Left renal cortex interstitium (tissue), 4 donors: Measurements from ENCODE around the gene ACACB. TPM values are rescaled to one million over a fixed set of nuclear protein-coding genes. Genes with fewer than 3 reads are reported as not detected.
"Not testable (repeated sequence)": the region's sequence is repeated elsewhere in the genome, so short reads cannot be mapped to it uniquely, and the experiment has no call there.

Source experiments
- DNase-seq, 4 donors: peaks; one replicate each; pipeline ENCODE4 v3.0.0-alpha.2; 2013; ENCODE audit warnings: low read depth in 4 of 4, low spot score in 2 of 4, missing footprints in 1 of 4
- polyA plus RNA-seq, 4 donors: library from polyadenylated mRNA; unstranded; fragments of 120-200 nt; gene quantifications; one replicate each; pipeline ENCODE4 v1.2.1, GENCODE V29; 2013; ENCODE audit not compliant: insufficient read length in 4 of 4

The ACACB gene
- polyA plus RNA-seq, 4 donors, result 14.4 to 28.9 (median 21.5) TPM

- no peak for DNase-seq
Observed at GRCh38 chr12:109170324-109170723, 53.9 kb downstream of the ACACB start.

- DNase-seq, result not testable (repeated sequence)
Observed at GRCh38 chr12:109172787-109173186, 56.4 kb downstream of the ACACB start.

DNA sequence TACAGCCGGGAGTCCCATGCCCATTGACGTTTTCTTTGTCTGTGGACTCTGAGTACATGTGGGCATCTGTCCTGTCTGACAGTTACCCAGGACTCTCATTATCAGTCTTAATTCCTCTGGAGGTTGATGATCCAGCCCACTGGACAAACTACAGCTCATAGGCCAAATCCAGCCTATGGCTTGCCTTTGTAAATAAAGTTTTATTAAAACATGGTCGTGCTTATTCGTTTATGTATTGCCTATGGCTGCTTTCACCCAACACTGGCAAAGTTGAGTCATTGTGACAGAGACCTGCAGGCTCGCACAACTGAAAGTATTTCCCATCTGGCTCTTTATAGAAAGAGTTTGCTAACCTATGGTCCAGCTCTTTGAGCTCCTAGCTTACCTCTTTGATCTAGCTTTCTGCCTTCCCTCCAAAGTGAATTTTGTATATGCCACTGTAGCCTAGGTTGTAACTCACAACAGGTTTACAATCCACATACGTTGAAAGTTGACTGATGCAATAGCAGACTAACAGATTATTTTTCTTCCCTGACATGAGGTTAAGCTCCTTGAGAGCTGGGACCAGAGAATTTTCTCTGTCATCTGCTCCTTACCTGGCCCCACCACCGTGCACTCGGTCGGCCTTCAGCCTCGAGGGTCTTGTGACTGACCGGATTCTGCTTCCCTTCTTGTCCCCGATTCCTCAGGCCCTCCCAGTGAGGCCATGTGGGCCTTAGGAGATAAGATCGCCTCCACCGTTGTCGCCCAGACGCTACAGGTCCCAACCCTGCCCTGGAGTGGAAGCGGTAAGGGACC lies 57.3 kb downstream of the ACACB start:
- DNase-seq, result no peak

DNA sequence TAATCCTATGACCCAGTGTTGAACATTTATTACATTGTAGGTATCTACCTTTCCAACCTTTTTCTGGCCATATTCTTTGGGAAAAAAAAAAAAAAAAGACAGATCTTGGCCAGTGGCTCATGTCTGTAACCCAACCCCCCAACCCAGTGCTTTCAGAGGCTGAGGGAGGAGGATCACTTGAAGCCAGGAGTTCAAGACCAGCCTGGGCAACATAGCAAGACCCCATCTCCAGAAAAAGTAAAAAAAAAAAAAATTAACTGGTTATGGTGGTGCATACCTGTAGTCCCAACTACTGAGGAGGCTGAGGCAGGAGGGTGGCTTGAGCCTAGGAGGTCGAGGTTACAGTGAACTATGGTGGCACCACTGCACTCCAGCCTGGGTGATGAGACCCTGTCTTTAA lies 58.1 kb downstream of the ACACB start:
- DNase-seq, result no peak

DNA sequence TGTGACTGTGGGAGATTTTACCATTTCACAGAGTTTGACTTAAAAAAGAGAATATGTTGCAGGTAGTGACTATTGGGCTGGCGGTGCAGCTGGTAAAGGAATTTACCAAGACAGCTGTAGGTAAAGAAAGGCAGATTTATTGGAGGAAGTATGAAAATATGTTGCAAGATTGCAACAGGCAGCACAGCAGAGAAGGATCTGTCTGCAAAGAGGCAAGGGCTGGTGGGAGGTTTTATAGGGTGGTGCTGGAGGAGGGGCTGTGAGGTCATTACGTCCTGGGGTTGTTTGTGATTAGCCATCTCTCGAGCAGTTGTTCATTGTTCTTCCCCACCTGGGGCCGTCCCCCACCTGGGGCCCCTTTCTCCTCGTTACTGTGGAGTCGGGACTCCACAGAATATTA lies 62.1 kb downstream of the ACACB start:
- DNase-seq, result no peak

GRCh38 chr12:109179927-109180326 lies 63.5 kb downstream of the ACACB start:
- DNase-seq, result no peak

DNA sequence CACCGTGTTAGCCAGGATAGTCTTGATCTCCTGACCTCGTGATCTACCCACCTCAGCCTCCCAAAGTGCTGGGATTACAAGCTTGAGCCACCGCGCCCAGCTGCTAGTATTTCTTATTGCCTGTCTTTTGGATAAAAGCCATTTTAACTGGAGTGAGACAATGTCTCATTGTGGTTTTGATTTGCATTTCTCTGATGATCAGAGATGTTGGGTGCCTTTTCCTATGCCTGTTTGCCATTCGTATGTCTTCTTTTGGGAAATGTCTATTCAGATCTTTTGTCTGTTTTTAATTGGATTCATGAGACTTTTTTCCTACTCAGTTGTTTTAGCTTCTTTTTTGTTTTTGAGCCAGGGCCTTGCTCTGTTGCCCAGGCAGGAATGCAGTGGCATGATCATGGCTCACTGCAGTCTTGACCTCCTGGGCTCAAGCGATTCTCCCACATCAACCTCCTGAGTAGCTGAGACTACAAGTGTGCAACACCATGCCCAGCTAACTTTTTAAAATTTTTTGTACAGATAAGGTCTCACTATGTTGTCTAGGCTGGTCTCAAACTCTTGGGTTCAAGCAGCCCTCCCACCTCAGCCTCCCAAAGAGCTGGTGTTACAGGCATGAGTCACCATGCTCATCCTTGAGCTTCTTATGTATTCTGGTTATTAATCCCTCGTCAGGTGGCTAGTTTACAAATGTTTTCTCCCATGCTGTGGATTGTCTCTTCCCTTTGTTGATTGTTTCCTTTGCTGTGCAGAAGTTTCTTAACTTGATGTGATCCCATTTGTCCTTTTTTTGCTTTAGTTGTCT lies 65.9 kb downstream of the ACACB start:
- DNase-seq, result no peak

GRCh38 chr12:109185441-109185840 lies 69.1 kb downstream of the ACACB start:
- no peak for DNase-seq

- no peak for DNase-seq
Observed at GRCh38 chr12:109186993-109187653, 70.7 kb downstream of the ACACB start.

DNA sequence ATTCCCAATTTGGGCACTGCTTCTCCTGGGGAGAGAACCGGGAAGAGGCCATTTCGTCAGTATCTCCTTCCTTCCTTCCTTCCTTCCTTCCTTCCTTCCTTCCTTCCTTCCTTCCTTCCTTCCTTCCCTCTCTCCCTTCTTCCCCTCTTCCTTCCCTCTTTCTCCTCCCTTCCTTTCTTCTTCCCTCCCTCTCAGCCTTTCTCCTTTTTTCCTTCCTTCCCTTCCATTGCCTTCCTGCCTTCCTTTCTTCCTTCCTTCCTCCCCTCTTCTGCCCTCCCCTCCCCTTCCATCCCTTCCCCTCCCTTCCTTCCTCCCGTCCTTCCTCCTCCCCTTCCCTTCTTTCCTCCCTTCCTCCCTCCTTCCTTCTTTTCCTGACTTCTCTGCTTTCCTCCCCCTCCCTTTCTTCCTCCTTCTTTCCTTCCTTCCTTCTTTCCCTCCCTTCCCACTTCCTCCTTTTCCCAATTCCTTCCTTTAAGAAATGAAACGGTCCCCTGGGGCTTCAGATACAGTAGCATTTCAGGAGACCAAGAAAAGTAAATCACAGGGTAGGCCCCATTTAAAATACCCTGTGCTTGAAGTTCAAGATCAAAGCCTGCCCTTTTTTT lies 71.8 kb downstream of the ACACB start:
- no peak for DNase-seq

DNA sequence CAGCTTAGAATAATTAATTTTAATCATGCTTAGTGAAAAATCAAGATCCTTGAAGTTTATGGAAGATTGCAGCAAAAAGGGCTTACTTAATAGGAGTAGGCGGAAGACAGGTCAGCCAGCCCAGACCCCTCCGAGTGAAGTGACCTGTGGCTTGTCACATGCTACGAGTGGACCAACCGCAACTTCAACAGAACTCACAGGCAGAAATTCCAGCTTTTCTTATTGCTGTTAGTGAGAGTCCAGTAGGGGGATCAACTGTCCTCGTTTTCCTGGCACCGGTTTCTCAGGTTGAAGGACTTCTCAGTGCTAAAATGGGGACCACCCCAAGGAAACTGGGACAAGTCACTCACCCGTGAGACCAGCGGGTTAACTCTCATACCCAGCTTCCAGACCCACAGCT lies 72.9 kb downstream of the ACACB start:
- no peak for DNase-seq

- no peak for DNase-seq
Observed at GRCh38 chr12:109191621-109192250, 75.3 kb downstream of the ACACB start.

- DNase-seq, result no peak
Observed at GRCh38 chr12:109192358-109192757, 76.0 kb downstream of the ACACB start.

DNA sequence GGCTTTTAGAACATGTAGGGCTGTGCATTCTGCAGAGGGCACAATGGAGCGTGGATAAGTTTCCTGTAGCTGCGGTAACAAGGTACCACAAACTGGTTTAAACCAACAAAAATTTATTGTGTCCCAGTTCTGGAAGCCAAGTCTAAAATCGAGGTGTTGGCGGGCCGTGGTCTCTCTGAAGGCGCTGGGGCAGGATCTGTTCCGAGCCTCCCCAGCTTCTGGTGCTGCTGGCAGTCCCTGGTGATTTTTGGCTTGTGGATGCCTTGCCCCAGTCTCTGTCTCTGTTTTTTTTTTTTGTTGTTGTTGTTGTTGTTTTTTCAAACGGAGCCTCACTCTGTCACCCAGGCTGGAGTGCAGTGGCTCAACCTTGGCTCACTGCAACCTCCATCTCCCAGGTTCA lies 77.5 kb downstream of the ACACB start:
- no peak for DNase-seq

DNA sequence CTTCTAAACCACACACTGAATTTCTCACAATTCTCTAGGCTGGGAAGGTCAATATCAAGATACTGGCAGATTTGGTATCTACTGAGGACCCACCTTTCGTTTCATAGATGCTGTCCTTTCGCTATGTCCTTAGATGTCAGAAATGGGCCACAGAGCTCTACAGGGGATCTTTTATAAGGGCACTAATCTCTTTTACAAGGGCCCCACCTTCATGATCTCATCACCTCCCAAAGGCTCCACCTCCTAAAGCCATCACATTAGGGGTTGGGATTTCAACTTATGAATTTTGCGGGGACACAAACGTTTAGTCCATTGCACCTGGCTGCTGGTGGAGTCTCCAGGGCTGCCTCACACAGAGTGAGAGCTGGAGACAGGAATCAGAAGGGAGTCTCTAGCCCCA lies 79.9 kb downstream of the ACACB start:
- no peak for DNase-seq

DNA sequence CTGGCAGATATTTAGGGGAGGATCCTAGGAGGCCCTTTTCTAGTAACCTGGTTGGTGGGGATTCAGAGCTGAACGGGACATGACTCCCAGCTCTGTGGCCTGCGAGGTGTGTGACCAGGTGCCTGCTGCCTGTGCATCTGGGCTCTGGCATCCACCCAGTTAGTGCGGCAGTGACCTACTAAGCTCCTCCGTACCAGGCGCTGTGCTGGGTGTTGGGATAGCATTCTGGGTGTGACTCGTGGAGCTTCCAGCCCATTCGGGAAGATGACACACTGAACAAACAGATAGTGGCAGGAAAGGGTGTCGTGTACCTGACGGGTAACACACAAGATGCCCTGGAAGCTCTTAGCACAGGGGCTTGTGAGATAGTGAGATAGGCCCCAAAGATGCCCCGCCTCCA lies 80.9 kb downstream of the ACACB start:
- no peak for DNase-seq

- no peak for DNase-seq
Observed at GRCh38 chr12:109199324-109199723, 82.9 kb downstream of the ACACB start.

DNA sequence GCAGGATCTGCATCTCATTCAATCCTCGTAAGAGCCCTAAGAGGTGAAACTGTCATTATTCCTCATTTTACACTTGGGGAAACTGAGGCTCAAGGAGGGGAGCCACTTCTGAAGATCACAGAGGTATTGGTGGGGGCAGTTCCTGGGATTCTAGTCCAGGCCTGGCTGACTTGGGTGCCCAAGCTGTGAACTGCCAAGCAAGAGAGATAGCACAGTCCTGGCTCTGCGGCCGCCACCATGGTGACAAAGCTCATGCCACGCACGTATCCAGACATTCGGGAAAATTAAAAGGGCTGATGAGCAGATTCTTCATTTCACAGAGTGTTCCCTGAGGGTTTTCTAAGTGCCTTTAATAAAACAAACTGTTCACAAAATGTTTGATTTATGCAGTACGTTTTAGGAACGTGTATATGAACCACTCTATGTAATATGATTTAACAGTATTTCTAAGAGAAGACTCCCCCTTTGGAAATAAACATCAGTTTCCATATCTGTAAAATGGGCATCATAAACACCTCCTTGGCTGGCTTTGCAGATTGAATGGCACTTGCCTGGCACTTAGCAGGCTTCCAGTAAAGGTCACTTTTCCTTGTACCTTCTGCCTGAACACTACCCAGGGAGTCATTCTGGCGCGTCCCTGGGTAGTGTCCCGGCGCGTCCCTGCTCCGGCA lies 84.6 kb downstream of the ACACB start:
- DNase-seq, result no peak

DNA sequence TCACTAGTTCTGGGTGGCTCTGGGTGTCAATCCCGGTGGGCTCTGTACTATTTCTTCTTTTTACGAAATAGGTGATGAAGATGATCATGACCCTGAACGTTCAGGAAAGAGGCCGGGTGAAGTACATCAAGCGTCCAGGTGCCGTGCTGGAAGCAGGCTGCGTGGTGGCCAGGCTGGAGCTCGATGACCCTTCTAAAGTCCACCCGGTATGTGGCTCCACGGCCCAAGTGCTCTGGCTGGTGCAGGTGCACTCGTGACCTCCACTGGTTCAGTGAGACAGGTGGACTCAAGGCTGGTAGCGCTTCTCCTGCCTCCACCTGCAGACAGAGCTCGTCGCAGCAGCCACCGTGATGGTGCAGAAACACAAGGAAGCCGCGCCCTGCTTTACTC lies 85.1 kb downstream of the ACACB start:
- no peak for DNase-seq

DNA sequence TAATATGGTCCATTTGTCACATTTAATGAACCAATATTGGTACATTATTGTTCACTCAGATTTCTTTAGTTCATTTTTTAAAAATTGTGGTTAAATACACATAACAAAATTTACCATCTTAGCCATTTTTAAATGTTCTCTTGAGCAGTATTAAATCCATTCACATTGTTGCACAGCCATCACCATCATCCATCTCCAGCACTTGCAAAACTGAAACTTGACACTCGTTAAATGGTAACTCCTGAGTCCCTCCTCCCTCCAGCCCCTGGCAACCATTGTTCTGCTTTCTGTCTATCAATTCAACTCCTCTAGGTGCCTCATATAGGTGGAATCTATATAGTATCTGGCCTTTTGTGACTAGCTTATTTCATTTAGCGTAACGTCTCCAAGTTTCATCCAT lies 86.4 kb downstream of the ACACB start:
- no peak for DNase-seq
